Peyer's patch (tissue), 4 donors: Measurements from ENCODE around the gene CRELD1.

ENCODE experiments used
- CTCF ChIP-seq, 6 experiments: fragments of 450-650 bp in 4 of 6; fragments of 200-600 bp in 2 of 6; sonication (generic) in 1 of 6; IDR thresholded peaks; one replicate each; pipeline ENCODE4 v1.5.1; 2017 to 2019; ENCODE audit warnings: antibody characterized with exemption in 6 of 6, mild to moderate bottlenecking in 3 of 6, moderate library complexity in 1 of 6
- POLR2A ChIP-seq, 2 donors: fragments of 450-650 bp; IDR thresholded peaks; one replicate each; pipeline ENCODE4 v1.5.1; 2017; ENCODE audit warnings: antibody characterized with exemption in 2 of 2, mild to moderate bottlenecking in 2 of 2, moderate library complexity in 2 of 2

DNA sequence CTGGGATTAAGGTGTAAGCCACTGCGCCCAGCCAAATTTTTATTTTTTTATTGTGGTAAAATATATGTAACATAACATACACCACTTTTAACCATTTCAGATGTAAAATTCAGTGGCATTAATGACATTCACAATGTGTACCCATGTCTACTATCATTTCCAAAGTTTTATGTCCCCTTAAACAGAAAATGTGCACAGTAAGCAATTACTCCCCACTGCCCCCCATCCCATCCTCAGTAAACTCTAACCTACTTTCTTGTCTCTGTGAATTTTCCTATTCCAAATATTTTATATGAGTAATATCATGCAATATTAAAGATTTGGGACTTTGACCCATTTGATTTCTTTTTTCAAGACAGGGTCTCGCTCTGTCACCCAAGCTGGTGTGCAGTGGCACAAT lies 33.2 kb downstream of the CRELD1 start:
- TF ChIP-seq POLR2A (IDR thresholded peaks at IDR 0.05): no peak
- no peak for TF ChIP-seq CTCF (IDR thresholded peaks at IDR 0.05)
